GM23248 (cell line): ENCODE measurements around the gene SPAG6.

Experiments used
- EZH2 ChIP-seq: fragments of 200-600 bp; sonication (generic); IDR thresholded peaks from 2 replicates; pipeline ENCODE4 v1.6.1; 2018; ENCODE audit warnings: antibody characterized with exemption, mild to moderate bottlenecking; ENCODE audit not compliant: insufficient read depth, poor library complexity, severe bottlenecking
- EZH2phosphoT487 ChIP-seq: fragments of 200-600 bp; sonication (generic); IDR thresholded peaks from 2 replicates; pipeline ENCODE4 v1.6.1; 2018; ENCODE audit warnings: antibody characterized with exemption, moderate library complexity, mild to moderate bottlenecking, low read depth; ENCODE audit not compliant: insufficient read depth

DNA sequence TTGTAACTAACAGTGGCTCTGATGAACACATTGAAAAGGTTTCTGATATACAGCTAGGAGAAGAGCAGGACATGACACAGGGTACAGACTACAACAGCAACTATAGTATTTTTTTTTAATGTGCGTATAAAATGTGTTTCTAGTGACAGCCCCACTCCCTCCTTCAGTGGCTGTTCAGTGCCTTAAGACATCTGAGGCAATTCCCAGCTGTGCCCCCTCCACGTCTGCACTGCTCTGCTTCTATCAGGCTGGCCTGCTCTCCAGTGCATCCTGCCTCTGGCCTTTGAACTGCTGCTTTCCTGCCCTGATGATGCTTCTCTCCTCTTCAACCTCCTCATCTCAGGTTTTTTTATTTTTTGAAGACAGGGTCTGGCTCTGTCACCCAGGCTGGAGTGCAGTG, 111.2 kb downstream of the SPAG6 start:
- TF ChIP-seq EZH2 (no peak), EZH2phosphoT487 (no peak)
